H1 (cell line): ENCODE results near the gene RAB26. TPM values are rescaled to one million over a fixed set of nuclear protein-coding genes. Genes with fewer than 3 reads are reported as not detected.
"Not testable (repeated sequence)": the region's sequence is repeated elsewhere in the genome, so short reads cannot be mapped to it uniquely, and the experiment has no call there.

Source experiments
- CTCF ChIA-PET: fragments of 300-600 bp; sonication (Branson Sonifier 250); formaldehyde crosslinking; loops from one replicate; lab custom pipeline; 2021; ENCODE audit not compliant: partially characterized antibody; lab: Charles Lee
- POLR2A ChIA-PET: fragments of 300-600 bp; sonication (Branson Sonifier 250); formaldehyde crosslinking; loops from one replicate; lab custom pipeline; 2021; ENCODE audit warnings: inconsistent platforms; ENCODE audit not compliant: partially characterized antibody; lab: Charles Lee
- DNase-seq, 2 experiments: peaks; one replicate each; pipeline versions ENCODE4 v3.0.0 to v3.0.0-alpha.2; 2010 to 2022; ENCODE audit warnings: low spot score in 2 of 2, low read depth in 1 of 2, mixed read lengths in 1 of 2
- FAIRE-seq: peaks from 2 replicates; lab custom pipeline; 2011; peaks lifted over from hg19 to GRCh38; lab: Jason Lieb, UNC
- H2AFZ ChIP-seq: 2 replicates; pipeline ENCODE4 v1.8.1; 2012; ENCODE audit warnings: low read length, inconsistent platforms
- H2AK5ac ChIP-seq: 2 replicates; pipeline ENCODE4 v1.6.1; 2013; ENCODE audit warnings: low read depth, low read length
- H2BK120ac ChIP-seq: replicated peaks from 2 replicates; pipeline ENCODE3; 2013; ENCODE audit warnings: low read depth, low read length, inconsistent platforms
- H2BK12ac ChIP-seq: 2 replicates; pipeline ENCODE4 v1.6.1; 2013; ENCODE audit warnings: low read depth, low read length
- H2BK15ac ChIP-seq: 2 replicates; pipeline ENCODE4 v1.6.1; 2013; ENCODE audit warnings: low read length
- H2BK20ac ChIP-seq: 2 replicates; pipeline ENCODE4 v1.6.1; 2013; ENCODE audit warnings: low read length
- H2BK5ac ChIP-seq: 2 replicates; pipeline ENCODE4 v1.6.1; 2013; ENCODE audit warnings: low read depth, low read length
- H3K14ac ChIP-seq: 2 replicates; pipeline ENCODE4 v1.6.1; 2013; ENCODE audit warnings: inconsistent platforms; ENCODE audit not compliant: insufficient read length
- H3K18ac ChIP-seq: 2 replicates; pipeline ENCODE4 v1.6.1; 2013; ENCODE audit warnings: low read length; ENCODE audit errors: extremely low read depth
- H3K23ac ChIP-seq: 2 replicates; pipeline ENCODE4 v1.6.1; 2013; ENCODE audit warnings: inconsistent platforms; ENCODE audit not compliant: insufficient read length
- H3K23me2 ChIP-seq: 2 replicates; pipeline ENCODE4 v1.6.1; 2013; ENCODE audit warnings: low read depth, low read length
- H3K27ac ChIP-seq: 2 replicates; pipeline ENCODE4 v1.6.1; 2011; ENCODE audit warnings: low read depth, low read length, inconsistent platforms
- H3K27me3 ChIP-seq, 4 experiments: replicated peaks in 1 of 4; 1 replicate in 1 of 4; 2 replicates in 3 of 4; pipeline versions ENCODE4 v1.6.1 to v1.8.1; 2011 to 2013; ENCODE audit warnings: low read length in 3 of 4, mild to moderate bottlenecking in 3 of 4, inconsistent platforms in 2 of 4, mixed read lengths in 2 of 4, moderate library complexity in 1 of 4; ENCODE audit not compliant: control insufficient read depth in 3 of 4, insufficient read depth in 3 of 4; ENCODE audit errors: extremely low read depth in 1 of 4
- H3K36me3 ChIP-seq, 4 experiments: 2 replicates each; pipeline versions ENCODE4 v1.6.1 to v1.8.1; 2011 to 2013; ENCODE audit warnings: mild to moderate bottlenecking in 4 of 4, low read length in 3 of 4, moderate library complexity in 2 of 4, control low read depth in 1 of 4, inconsistent platforms in 1 of 4; ENCODE audit not compliant: insufficient read depth in 4 of 4, control insufficient read depth in 2 of 4
- H3K4ac ChIP-seq: replicated peaks from 2 replicates; pipeline ENCODE3; 2013; ENCODE audit warnings: low read length, low read depth, mixed read lengths, inconsistent platforms; ENCODE audit not compliant: insufficient read length
- H3K4me1 ChIP-seq, 4 experiments: replicated peaks in 1 of 4; 1 replicate in 1 of 4; 2 replicates in 3 of 4; pipeline versions ENCODE4 v1.6.1 to v1.8.1; 2011 to 2013; ENCODE audit warnings: low read length in 3 of 4, inconsistent platforms in 2 of 4, mixed read lengths in 1 of 4; ENCODE audit not compliant: insufficient read depth in 4 of 4, control insufficient read depth in 3 of 4
- H3K4me2 ChIP-seq, 2 experiments: 2 replicates each; pipeline versions ENCODE4 v1.6.1 to v1.8.1; 2011 to 2013; ENCODE audit warnings: low read depth in 2 of 2, low read length in 2 of 2, control low read depth in 1 of 2, inconsistent platforms in 1 of 2, mild to moderate bottlenecking in 1 of 2; ENCODE audit not compliant: insufficient read depth in 1 of 2
- H3K4me3 ChIP-seq, 4 experiments: fragments of 200-600, 300-600 bp in 1 of 4; sonication (generic), shearing (Covaris generic), sonication (Bioruptor Twin) in 1 of 4; 2 replicates each; pipeline versions ENCODE4 v1.5.1 to v1.8.1; 2011 to 2016; ENCODE audit warnings: low read length in 4 of 4, low read depth in 3 of 4, control low read depth in 2 of 4, inconsistent platforms in 2 of 4, mild to moderate bottlenecking in 2 of 4, mixed read lengths in 1 of 4, moderate library complexity in 1 of 4; ENCODE audit not compliant: insufficient read depth in 2 of 4; ENCODE audit errors: extremely low read depth in 1 of 4
- H3K56ac ChIP-seq: replicated peaks from 2 replicates; pipeline ENCODE3; 2013; ENCODE audit warnings: low read depth, mild to moderate bottlenecking, mixed read lengths, low read length, inconsistent platforms; ENCODE audit not compliant: insufficient read length
- H3K79me1 ChIP-seq: 2 replicates; pipeline ENCODE4 v1.6.1; 2013; ENCODE audit warnings: low read depth, low read length, control low read depth
- H3K79me2 ChIP-seq, 2 experiments: 2 replicates each; pipeline versions ENCODE4 v1.6.1 to v1.8.1; 2012 to 2013; ENCODE audit warnings: low read length in 2 of 2, mild to moderate bottlenecking in 2 of 2, inconsistent platforms in 1 of 2; ENCODE audit not compliant: insufficient read depth in 2 of 2, control insufficient read depth in 1 of 2
- H3K9ac ChIP-seq, 4 experiments: replicated peaks in 1 of 4; 1 replicate in 1 of 4; 2 replicates in 3 of 4; pipeline versions ENCODE4 v1.6.1 to v1.8.1; 2011 to 2013; ENCODE audit warnings: low read depth in 3 of 4, low read length in 3 of 4, control low read depth in 2 of 4, mild to moderate bottlenecking in 2 of 4, moderate library complexity in 2 of 4, inconsistent platforms in 1 of 4; ENCODE audit errors: extremely low read depth in 1 of 4
- H3K9me3 ChIP-seq, 2 experiments: 2 replicates each; pipeline versions ENCODE4 v1.6.1 to v1.8.1; 2012 to 2013; ENCODE audit warnings: mild to moderate bottlenecking in 2 of 2, moderate library complexity in 2 of 2, control low read depth in 1 of 2, inconsistent platforms in 1 of 2, low read depth in 1 of 2, low read length in 1 of 2, mixed read lengths in 1 of 2; ENCODE audit not compliant: insufficient read depth in 2 of 2
- H4K20me1 ChIP-seq, 2 experiments: replicated peaks in 1 of 2; 2 replicates each; pipeline versions ENCODE3 to v1.8.1; 2011 to 2013; ENCODE audit warnings: inconsistent platforms in 2 of 2, low read length in 2 of 2, mild to moderate bottlenecking in 1 of 2; ENCODE audit not compliant: insufficient read depth in 2 of 2, control insufficient read depth in 1 of 2
- H4K5ac ChIP-seq: 2 replicates; pipeline ENCODE4 v1.6.1; 2013; ENCODE audit warnings: low read length, low read depth, mixed read lengths, inconsistent platforms; ENCODE audit not compliant: insufficient read length
- H4K8ac ChIP-seq: 2 replicates; pipeline ENCODE4 v1.8.0; 2013; ENCODE audit warnings: mild to moderate bottlenecking, moderate library complexity, low read length, inconsistent platforms; ENCODE audit not compliant: insufficient read depth; ENCODE audit errors: extremely low read depth
- H4K91ac ChIP-seq: replicated peaks from 2 replicates; pipeline ENCODE3; 2013; ENCODE audit warnings: low read length, mixed read lengths, inconsistent platforms; ENCODE audit not compliant: insufficient read length
- WGBS, 2 experiments: shearing (Covaris generic) in 1 of 2; methylation state at CpG; one replicate each; pipeline versions ENCODE4 v1.1.6 to v1.1.7; 2013 to 2015; ENCODE audit warnings: low lambda C conversion rate in 2 of 2, mixed read lengths in 2 of 2, inconsistent platforms in 1 of 2, low coverage in 1 of 2, missing lambda C conversion rate in 1 of 2; ENCODE audit not compliant: insufficient replicate concordance in 2 of 2, insufficient coverage in 1 of 2, insufficient read length in 1 of 2; ENCODE audit errors: extremely low coverage in 1 of 2, missing lambda C conversion rate in 1 of 2; 5-methylcytosine and 5-hydroxymethylcytosine counted together
- polyA plus RNA-seq, 7 experiments: library from polyadenylated mRNA; depleted of rRNA in 3 of 7; stranded (reverse) in 5 of 7; unstranded in 2 of 7; fragments of >200 nt in 5 of 7; fragments of 200-250 nt in 2 of 7; gene quantifications; 1 replicate in 5 of 7; 2 replicates in 1 of 7; 4 replicates in 1 of 7; pipeline versions ENCODE4 v1.2.1 to v1.2.3, GENCODE V29; 2011 to 2013; ENCODE audit warnings: missing spikeins in 2 of 7, mixed read lengths in 2 of 7
- total RNA-seq: library from RNA; stranded (reverse); fragmentation: NEBNext Ultra II Directional; extraction: Animal tissue kit (Norgen Biotek cat#: 25700); gene quantifications from 2 replicates; pipeline ENCODE4 v1.2.1, GENCODE V29; 2021

The RAB26 gene
- total and polyA plus RNA-seq, 2 of the 8 experiments (the other 6 are each of a cell fraction or from before 2014, with no cell fraction given): 4.3 to 5.4 TPM

DNA sequence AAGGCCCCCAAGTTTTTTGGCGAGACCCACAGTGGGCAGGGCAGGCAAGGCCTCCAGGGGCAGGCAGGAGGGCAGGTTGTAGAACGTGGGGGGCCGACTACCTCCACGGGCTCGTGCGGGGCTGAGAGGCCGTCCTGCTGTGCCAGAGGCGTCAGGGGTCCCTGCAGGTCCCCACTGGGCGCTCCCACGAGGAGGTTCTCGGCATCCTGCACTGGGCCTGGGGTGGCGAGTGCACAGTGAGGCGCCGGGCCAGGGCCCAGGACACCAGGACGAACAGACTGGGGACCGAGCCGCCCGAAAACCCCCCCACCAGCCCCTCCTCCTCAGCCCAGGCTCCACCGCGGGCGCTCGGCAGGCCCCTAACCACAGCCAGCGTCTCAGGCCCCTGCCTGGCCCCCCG, 32.0 kb upstream of the RAB26 start:
- H3K36me3 ChIP-seq, H2AK5ac ChIP-seq, H3K14ac ChIP-seq, H3K79me2 ChIP-seq, H4K91ac ChIP-seq, DNase-seq, H2AFZ ChIP-seq, H4K5ac ChIP-seq, H3K9ac ChIP-seq, CTCF ChIA-PET, H2BK5ac ChIP-seq, H3K18ac ChIP-seq, H3K4me2 ChIP-seq, H3K4me3 ChIP-seq, H3K4me1 ChIP-seq, H2BK20ac ChIP-seq, H2BK120ac ChIP-seq, H3K9me3 ChIP-seq, H3K27me3 ChIP-seq, H3K23me2 ChIP-seq, H4K8ac ChIP-seq, H2BK12ac ChIP-seq, H3K56ac ChIP-seq, H3K79me1 ChIP-seq, H3K27ac ChIP-seq, H3K23ac ChIP-seq, POLR2A ChIA-PET, H2BK15ac ChIP-seq, FAIRE-seq, H4K20me1 ChIP-seq, H3K4ac ChIP-seq: not testable (repeated sequence)
- 92% methylated on average over 14 of the region's 24 CpGs; no CpG with 5 or more reads in 1 of the 2 experiments for WGBS, 2 experiments

GRCh38 chr16:2117341-2117740, 31.1 kb upstream of the RAB26 start:
- H4K91ac ChIP-seq: not testable (repeated sequence)

More at GRCh38 chr16:2117341-2117740, 31.1 kb upstream of the RAB26 start:
- H3K4me3 ChIP-seq, H4K20me1 ChIP-seq, H2BK120ac ChIP-seq, H4K5ac ChIP-seq, H3K18ac ChIP-seq, DNase-seq, H3K23me2 ChIP-seq, H2BK15ac ChIP-seq, H3K4me2 ChIP-seq, H3K4ac ChIP-seq, H3K79me1 ChIP-seq, H4K8ac ChIP-seq, CTCF ChIA-PET, H2AK5ac ChIP-seq, H3K79me2 ChIP-seq, H3K9me3 ChIP-seq, H3K23ac ChIP-seq, H3K27ac ChIP-seq, H3K36me3 ChIP-seq, H3K27me3 ChIP-seq, H2BK5ac ChIP-seq, H3K14ac ChIP-seq, H3K4me1 ChIP-seq, H2BK12ac ChIP-seq, H2AFZ ChIP-seq, POLR2A ChIA-PET, FAIRE-seq, H2BK20ac ChIP-seq, H3K56ac ChIP-seq, H3K9ac ChIP-seq: not testable (repeated sequence)
- WGBS, 2 experiments: 100% methylated on average over 4 of the region's 25 CpGs; no CpG with 5 or more reads in 1 of the 2 experiments
